OCI-LY3 (cell line): ENCODE data around the gene MAPT.

Source experiments
- EZH2phosphoT487 ChIP-seq: fragments of 200-600 bp; shearing (Covaris generic); IDR thresholded peaks from 2 replicates; pipeline ENCODE4 v1.6.1; 2018; ENCODE audit warnings: antibody characterized with exemption, mixed run types, low read depth
- TF ChIP-seq, protein P1 (sequence below): fragments of 200-600, 300-600 bp; sonication (generic); IDR thresholded peaks from 2 replicates; pipeline ENCODE4 v1.5.1; 2014; ENCODE audit warnings: antibody characterized with exemption, low read length, low read depth

DNA sequence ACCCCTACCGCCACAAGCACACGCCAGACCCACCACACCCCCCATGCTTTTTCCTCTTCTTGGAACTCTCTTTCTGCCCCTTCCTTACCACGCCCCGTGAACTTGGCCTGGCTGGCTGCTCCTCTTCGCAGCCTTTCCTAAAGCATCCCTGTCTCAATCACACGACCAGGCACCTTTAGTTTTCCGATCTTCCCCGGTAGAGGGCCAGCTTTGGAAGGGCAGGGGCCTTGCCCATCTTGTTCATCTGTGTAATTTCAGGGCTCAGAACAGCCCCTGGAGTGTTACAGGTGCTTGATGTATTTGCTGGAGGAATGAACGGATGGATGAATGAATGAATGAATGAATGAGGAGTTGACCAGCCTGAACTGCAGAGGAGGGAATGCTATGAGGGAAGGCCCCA, 45.9 kb upstream of the MAPT start:
- TF ChIP-seq, protein P1, sequence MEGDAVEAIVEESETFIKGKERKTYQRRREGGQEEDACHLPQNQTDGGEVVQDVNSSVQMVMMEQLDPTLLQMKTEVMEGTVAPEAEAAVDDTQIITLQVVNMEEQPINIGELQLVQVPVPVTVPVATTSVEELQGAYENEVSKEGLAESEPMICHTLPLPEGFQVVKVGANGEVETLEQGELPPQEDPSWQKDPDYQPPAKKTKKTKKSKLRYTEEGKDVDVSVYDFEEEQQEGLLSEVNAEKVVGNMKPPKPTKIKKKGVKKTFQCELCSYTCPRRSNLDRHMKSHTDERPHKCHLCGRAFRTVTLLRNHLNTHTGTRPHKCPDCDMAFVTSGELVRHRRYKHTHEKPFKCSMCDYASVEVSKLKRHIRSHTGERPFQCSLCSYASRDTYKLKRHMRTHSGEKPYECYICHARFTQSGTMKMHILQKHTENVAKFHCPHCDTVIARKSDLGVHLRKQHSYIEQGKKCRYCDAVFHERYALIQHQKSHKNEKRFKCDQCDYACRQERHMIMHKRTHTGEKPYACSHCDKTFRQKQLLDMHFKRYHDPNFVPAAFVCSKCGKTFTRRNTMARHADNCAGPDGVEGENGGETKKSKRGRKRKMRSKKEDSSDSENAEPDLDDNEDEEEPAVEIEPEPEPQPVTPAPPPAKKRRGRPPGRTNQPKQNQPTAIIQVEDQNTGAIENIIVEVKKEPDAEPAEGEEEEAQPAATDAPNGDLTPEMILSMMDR, result no peak
- no peak for TF ChIP-seq EZH2phosphoT487
